NCI-H2029 (cell line): ENCODE results near the gene IL24.
"Not testable (repeated sequence)": the region's sequence is repeated elsewhere in the genome, so short reads cannot be mapped to it uniquely, and the experiment has no call there.

Experiments
- DNase-seq: peaks from one replicate; lab custom pipeline; 2025; lab: John Stamatoyannopoulos, UW

Gene IL24

DNA sequence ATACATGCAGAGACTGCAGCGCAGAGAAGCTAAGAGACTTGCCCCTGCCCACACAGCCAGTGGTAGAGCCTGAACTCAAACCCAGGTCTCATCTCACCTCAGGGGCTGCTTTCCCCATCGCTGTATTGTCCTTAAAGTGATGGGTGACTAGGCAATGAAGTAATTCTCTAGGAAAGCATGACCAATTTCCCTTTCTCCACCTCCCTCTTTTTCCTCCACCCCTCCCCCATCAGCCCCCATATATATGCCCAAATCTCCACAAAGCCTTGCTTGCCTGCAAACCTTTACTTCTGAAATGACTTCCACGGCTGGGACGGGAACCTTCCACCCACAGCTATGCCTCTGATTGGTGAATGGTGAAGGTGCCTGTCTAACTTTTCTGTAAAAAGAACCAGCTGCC is at the start of gene IL24:
Gene IL24 (plus strand): TSS at position 269 of the 400 bp plus-strand sequence. CDS start 390 bp downstream, outside the sequence.
- no peak for DNase-seq

- no peak for DNase-seq
These were observed 49.3 kb upstream of the IL24 start for GRCh38 chr1:206847946-206848345.

- no peak for DNase-seq
These were observed 46.8 kb upstream of the IL24 start for GRCh38 chr1:206850401-206850800.

GRCh38 chr1:206851341-206852010 is 45.8 kb upstream of the IL24 start:
- no peak for DNase-seq

DNA sequence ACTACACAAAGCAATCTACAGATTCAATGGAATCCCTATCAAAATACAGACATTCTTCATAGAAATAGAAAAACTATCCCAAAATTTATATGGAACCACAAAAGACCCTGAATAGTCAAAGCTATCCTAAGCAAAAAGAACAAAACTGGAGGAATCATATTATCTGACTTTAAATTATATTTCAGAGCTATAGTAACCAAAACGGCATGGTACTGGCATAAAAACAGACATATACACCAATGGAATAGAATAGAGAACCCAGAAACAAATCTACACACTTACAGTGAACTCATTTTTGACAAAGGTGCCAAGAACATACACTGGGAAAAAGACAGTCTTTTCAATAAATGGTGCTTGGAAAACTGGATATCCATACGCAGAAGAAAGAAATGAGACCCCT is 44.6 kb upstream of the IL24 start:
- not testable (repeated sequence) for DNase-seq

DNA sequence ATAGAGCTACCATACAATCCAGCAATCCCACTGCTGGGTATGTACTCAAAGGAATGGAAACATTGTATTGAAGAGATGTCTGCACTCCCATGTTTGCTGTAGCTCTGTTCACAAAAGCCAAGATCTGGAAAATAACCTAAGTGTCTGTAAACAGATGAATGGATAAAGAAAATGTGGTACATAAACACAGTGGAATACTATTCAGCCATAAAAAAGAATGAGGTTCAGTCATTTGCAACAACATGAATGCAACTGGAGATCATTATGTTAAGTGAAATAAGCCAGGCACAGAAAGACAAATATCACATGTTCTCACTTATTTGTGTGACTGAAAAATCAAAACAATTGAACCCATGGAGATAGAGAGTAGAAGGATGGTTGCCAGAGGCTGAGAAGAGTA is 43.5 kb upstream of the IL24 start:
- not testable (repeated sequence) for DNase-seq

DNA sequence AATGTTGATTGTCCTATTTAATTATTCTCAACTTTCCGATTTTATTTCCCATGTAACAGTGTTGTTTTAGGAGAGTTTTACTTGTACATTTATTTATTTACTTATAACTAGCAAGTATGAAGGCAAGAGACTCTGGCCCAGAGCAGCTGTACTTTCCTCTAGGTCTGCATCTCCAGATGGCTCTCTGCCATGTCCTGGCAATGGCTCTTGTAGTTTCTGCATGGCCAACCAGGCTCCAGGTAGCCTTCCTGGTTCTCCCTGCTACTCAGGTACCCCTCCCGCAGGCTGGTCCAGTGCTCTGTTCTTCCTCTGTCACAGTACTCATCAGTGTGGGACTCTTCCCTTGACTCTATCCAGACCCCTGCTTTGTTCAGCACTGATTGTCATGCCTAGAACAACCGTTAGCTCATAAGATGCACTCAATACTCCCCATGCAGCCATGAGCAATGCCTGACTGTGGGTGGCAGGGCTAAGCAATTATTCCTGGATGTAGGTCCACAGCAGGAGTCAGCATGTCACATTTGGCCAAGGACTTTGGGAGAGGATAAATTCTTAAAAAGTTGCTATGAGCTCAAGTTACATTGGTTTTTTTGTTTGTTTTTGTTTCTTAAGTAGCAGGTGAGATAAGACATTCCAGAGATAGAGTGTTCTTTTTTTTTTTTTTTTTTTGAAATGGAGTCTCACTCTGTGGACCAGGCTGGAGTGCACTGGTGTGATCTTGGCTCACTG is 42.7 kb upstream of the IL24 start:
- peak; percentile 50 for DNase-seq

GRCh38 chr1:206855859-206856258 is 41.4 kb upstream of the IL24 start:
- DNase-seq = no peak

- DNase-seq = no peak
These were observed 40.4 kb upstream of the IL24 start for GRCh38 chr1:206856674-206857464.

DNA sequence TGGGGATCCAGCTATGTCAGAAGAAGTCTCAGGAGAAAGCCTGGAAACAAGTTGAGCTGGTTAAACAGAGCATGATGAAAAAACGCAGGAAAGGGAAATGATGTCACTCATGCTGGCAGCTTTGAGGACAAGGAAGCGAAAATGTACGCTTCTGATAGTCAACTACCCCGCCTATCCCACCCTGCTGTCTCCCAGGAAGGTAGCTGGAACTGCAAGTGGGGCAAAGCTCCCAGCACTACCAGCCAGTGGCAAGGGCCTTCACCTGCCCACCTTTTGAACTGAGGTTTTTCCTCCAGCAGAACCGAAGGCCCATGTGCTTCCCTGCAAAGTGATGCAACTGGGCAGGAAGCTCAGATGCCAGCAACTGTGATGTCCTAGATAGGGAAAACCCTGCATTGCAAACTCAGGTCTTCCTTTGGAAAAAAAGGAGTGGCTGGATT is 38.1 kb upstream of the IL24 start:
- DNase-seq = no peak

DNA sequence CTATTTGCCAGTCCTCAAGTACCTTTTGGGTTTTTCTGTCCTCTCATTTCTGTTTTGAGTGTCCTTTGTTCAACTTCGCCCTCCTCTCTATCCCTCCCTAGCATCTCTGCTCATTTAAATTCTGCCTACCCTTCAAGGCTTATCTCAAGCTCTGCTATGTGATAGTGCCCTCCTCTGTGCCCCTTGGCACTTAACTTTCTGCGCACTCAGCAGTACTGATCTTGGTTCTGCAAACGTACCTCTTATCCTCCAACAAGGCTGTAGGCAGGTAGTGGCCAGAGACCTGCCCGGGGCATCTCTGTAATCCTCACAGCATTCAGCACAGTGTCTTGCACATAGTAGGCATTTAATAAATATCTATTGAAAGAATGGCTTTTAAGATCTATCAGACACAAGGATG is 37.1 kb upstream of the IL24 start:
- DNase-seq = no peak

DNA sequence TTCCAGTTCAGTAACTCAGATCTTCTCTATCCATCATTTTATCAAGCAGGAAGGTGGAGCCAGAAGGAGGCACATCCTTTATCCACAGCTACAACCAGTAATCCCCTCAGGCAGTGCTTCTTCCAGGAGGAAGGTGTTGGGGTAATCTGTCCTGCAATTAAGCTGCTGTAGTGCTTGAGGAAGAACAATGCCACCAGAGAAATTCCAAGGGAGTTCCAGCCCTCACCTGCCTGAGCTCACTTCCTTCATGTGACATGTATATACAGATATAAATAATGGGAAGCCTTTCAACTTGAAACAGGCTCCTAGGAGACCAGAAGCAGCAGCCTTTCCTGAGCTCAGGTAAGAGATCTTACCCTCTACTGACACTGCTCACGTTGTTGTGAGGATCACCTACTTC is 34.0 kb upstream of the IL24 start:
- DNase-seq = peak; percentile 30

DNA sequence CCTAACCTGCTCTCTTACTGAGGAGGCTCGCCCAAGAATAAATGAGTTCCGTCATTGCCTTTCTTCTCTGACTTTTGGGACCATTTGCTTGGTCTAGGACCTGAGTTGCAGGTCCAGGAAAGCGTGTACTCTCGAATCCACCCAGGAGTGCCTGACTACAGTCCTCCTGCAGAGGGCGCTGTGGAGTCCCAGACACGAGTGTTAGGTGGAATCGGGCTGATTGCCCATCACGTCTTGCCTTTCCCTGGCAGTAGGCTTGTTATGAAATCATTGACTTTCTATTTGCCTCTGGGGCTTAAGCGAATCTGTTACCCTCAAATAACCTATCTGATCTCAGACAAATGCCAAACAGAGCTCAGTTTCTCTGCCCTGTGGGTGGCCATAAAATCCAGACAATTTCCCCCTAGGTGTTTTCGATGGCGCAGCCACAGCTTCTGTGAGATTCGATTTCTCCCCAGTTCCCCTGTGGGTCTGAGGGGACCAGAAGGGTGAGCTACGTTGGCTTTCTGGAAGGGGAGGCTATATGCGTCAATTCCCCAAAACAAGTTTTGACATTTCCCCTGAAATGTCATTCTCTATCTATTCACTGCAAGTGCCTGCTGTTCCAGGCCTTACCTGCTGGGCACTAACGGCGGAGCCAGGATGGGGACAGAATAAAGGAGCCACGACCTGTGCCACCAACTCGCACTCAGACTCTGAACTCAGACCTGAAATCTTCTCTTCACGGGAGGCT is 32.1 kb upstream of the IL24 start, which contains the start of gene IL20:
Gene IL20 (plus strand): TSS at position 685 of the 733 bp plus-strand sequence. CDS start 230 bp downstream, outside the sequence.
- peak; percentile 84 for DNase-seq

DNA sequence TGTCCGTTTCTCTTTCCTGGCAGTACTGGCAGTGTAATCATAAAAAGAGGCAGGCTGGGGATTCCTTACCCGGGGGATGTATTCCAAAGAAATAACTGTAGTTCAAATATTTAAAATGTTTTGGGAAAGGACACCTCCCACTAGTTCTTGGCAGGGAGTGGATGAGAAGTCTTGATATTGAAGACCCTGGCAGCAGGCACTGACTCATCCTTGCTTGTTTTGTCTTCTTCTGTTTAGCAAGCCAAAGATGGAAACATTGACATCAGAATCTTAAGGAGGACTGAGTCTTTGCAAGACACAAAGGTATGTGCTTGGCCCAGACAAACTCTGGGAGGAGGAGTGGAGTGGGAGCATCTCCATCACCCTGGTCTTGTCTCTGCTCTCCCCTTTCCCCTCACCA is 31.2 kb upstream of the IL24 start:
- DNase-seq = no peak

- DNase-seq = no peak
These were observed 30.0 kb upstream of the IL24 start for GRCh38 chr1:206867239-206867638.

DNA sequence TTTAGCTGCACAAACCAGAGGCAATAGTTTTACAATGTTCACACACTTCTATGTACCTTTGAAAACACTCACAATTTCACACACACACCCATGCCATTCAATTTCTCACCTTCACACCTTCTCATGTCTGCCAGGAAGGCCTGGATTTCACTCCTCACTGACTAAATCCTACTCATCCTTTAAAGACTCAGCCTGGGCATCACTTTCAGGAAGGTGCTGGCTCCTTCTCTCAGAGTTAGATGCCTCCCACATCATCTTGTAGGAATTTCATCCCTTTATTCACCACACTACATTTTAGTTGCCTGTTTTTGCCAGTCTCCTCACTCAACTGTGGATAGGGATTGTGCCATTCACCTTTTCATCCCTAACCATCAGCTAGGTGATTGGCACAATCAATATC is 29.5 kb upstream of the IL24 start:
- DNase-seq = no peak

DNA sequence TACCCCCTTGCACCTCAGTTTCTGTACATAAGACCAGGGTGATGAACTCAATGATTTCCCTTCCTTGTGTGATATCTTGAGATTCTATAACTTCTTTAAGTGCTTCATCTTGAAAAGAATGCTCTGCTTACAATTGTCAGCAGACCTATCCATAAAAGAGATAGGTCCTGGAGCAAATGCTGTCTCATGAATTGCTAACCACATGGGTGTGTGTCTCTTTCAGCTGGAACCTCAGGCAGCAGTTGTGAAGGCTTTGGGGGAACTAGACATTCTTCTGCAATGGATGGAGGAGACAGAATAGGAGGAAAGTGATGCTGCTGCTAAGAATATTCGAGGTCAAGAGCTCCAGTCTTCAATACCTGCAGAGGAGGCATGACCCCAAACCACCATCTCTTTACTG is 29.0 kb upstream of the IL24 start:
- no peak for DNase-seq

DNA sequence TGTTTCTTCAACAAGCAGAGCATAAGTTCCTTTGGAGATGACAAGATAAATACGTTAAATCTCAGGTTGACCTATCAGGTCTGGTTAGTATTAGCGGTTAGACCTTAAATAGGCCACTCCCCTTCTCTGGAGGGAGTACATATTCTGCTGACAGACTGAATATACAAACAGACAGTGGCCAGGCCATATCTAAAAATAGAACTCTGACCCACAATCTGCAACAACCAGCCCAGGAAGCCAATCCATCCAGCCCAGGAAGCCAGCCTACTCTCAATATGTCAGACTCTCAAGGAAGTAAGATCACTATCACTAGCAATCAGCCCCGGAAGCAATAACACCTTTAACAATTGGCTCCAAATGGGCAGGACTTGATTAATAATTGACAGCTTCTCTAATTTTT is 25.1 kb upstream of the IL24 start:
- no peak for DNase-seq

- DNase-seq = no peak
These were observed 23.5 kb upstream of the IL24 start for GRCh38 chr1:206873603-206874188.

- no peak for DNase-seq
These were observed 21.4 kb upstream of the IL24 start for GRCh38 chr1:206875752-206876377.

GRCh38 chr1:206878456-206878855 is 18.8 kb upstream of the IL24 start:
- DNase-seq = no peak
